ENCODE data around the gene ZDHHC11B. TPM values are rescaled to one million over a fixed set of nuclear protein-coding genes. Genes with fewer than 3 reads are reported as not detected.
"Not testable (repeated sequence)": the region's sequence is repeated elsewhere in the genome, so short reads cannot be mapped to it uniquely, and the experiment has no call there.

Gene ZDHHC11B
- total RNA-seq, 1 experiment from 2014 or later, result 1.4 TPM

GRCh38 chr5:679166-679895, 105.2 kb downstream of the ZDHHC11B start:
- H2BK5ac ChIP-seq (ENCODE audit: insufficient read length, low read length); H3K27ac Mint-ChIP-seq; H3K36me3 Mint-ChIP-seq (ENCODE audit: insufficient read depth in 1 of 3, low read depth in 3 of 3); H3K4me1 Mint-ChIP-seq; H2AFZ ChIP-seq (ENCODE audit: low read length); H2BK15ac ChIP-seq (ENCODE audit: low read depth, low read length); H2AK5ac ChIP-seq (ENCODE audit: insufficient read length, low read length); H3K4ac ChIP-seq (ENCODE audit: low read depth, low read length); H4K8ac ChIP-seq (replicated peaks; ENCODE audit: insufficient read length, low read depth, low read length); H2BK12ac ChIP-seq (ENCODE audit: insufficient read length, low read depth, low read length); H3K23ac ChIP-seq (ENCODE audit: insufficient read length, low read depth, low read length); H3K9ac ChIP-seq (ENCODE audit: extremely low read depth, insufficient read length, low read length); H4K20me1 ChIP-seq (ENCODE audit: control insufficient read depth, insufficient read depth, insufficient read length); H3K23me2 ChIP-seq (ENCODE audit: insufficient read length, low read depth, low read length, poor library complexity, severe bottlenecking); H4K5ac ChIP-seq (ENCODE audit: insufficient read length, low read depth, low read length); H3K27me3 ChIP-seq (ENCODE audit: insufficient read depth, low read length); H3K9me3 ChIP-seq (ENCODE audit: control insufficient read depth, low read depth, low read length); H3K18ac ChIP-seq (ENCODE audit: insufficient read length, low read depth, low read length); H3K4me1 ChIP-seq (ENCODE audit: insufficient read depth, low read length); H3K9me3 Mint-ChIP-seq; H4K91ac ChIP-seq (ENCODE audit: insufficient read length, low read depth, low read length); H3K79me2 ChIP-seq (ENCODE audit: insufficient read depth, low read length); H3K27ac ChIP-seq (ENCODE audit: insufficient read length, low read depth, low read length); H2BK20ac ChIP-seq (ENCODE audit: low read depth, low read length, poor library complexity, severe bottlenecking); H3K4me2 ChIP-seq (ENCODE audit: insufficient read depth, insufficient read length, low read length); H3T11ph ChIP-seq (ENCODE audit: low read length); H3K56ac ChIP-seq (ENCODE audit: insufficient read length, low read depth, low read length); H3K79me1 ChIP-seq (ENCODE audit: insufficient read depth, low read depth, low read length, poor library complexity, severe bottlenecking); H3K4me3 Mint-ChIP-seq; H2BK120ac ChIP-seq (ENCODE audit: low read depth, low read length, poor library complexity, severe bottlenecking): not testable (repeated sequence)
- peak; percentile 17 for DNase-seq
- 0 out of 2 replicates have a peak overlapping the region, but pooled peaks have one; percentile 4 for H3K14ac ChIP-seq (ENCODE audit: insufficient read depth, low read length)
- peaks cover 51% of the 10 kb centered on the region for H3K27me3 Mint-ChIP-seq (ENCODE audit: low read depth)
- WGBS (ENCODE audit: extremely low coverage, insufficient read length, low lambda C conversion rate), result no CpG with 5 or more reads among the region's 17 CpGs

GRCh38 chr5:678521-678920, 106.0 kb downstream of the ZDHHC11B start:
- WGBS (ENCODE audit: extremely low coverage, insufficient read length, low lambda C conversion rate), result no CpG with 5 or more reads among the region's 16 CpGs
- H2BK20ac ChIP-seq (ENCODE audit: low read depth, low read length, poor library complexity, severe bottlenecking); H2BK120ac ChIP-seq (ENCODE audit: low read depth, low read length, poor library complexity, severe bottlenecking); H2BK5ac ChIP-seq (ENCODE audit: insufficient read length, low read length); H3K14ac ChIP-seq (ENCODE audit: insufficient read depth, low read length); H3K4ac ChIP-seq (ENCODE audit: low read depth, low read length); H3K27me3 ChIP-seq (ENCODE audit: insufficient read depth, low read length); H4K91ac ChIP-seq (ENCODE audit: insufficient read length, low read depth, low read length); H3K4me1 Mint-ChIP-seq; H3K79me2 ChIP-seq (ENCODE audit: insufficient read depth, low read length); H3K4me1 ChIP-seq (ENCODE audit: insufficient read depth, low read length); H3K23me2 ChIP-seq (ENCODE audit: insufficient read length, low read depth, low read length, poor library complexity, severe bottlenecking); H3K4me2 ChIP-seq (ENCODE audit: insufficient read depth, insufficient read length, low read length); H2BK12ac ChIP-seq (ENCODE audit: insufficient read length, low read depth, low read length); H3K23ac ChIP-seq (ENCODE audit: insufficient read length, low read depth, low read length); H3K18ac ChIP-seq (ENCODE audit: insufficient read length, low read depth, low read length); H3T11ph ChIP-seq (ENCODE audit: low read length); H3K27ac ChIP-seq (ENCODE audit: insufficient read length, low read depth, low read length); H3K79me1 ChIP-seq (ENCODE audit: insufficient read depth, low read depth, low read length, poor library complexity, severe bottlenecking); H3K9me3 Mint-ChIP-seq; H2BK15ac ChIP-seq (ENCODE audit: low read depth, low read length); H3K36me3 Mint-ChIP-seq (ENCODE audit: insufficient read depth in 1 of 3, low read depth in 3 of 3); H4K20me1 ChIP-seq (ENCODE audit: control insufficient read depth, insufficient read depth, insufficient read length); H3K4me3 Mint-ChIP-seq; H2AFZ ChIP-seq (ENCODE audit: low read length); H3K9ac ChIP-seq (ENCODE audit: extremely low read depth, insufficient read length, low read length); H4K8ac ChIP-seq (replicated peaks; ENCODE audit: insufficient read length, low read depth, low read length); H4K5ac ChIP-seq (ENCODE audit: insufficient read length, low read depth, low read length); H3K27ac Mint-ChIP-seq; H3K9me3 ChIP-seq (ENCODE audit: control insufficient read depth, low read depth, low read length); H2AK5ac ChIP-seq (ENCODE audit: insufficient read length, low read length); H3K56ac ChIP-seq (ENCODE audit: insufficient read length, low read depth, low read length): not testable (repeated sequence)
- H3K27me3 Mint-ChIP-seq (ENCODE audit: low read depth), result peaks cover 51% of the 10 kb centered on the region
- DNase-seq, result peak; percentile 19
